ENCODE results near the gene PCDH9.

DNA sequence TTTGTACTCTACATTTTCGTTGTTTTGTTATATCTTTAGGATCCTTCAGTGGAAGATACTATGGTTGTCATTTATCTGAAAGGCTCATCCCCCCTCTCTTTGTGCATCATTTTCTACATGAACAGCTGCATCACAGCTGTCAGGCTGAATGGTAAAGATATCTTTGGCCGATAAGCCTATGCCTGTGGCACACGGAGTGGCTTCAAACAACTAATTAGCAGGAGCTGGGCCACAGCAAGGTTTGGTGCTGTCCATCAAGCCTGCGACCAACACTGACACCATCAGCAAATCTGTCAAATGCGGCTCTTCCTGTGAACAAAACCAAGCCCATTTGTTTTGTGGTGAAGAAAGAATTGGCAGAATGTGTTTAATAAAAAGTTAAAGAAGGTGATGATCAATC lies 334.4 kb downstream of the PCDH9 start:
- TF ChIP-seq POLR2AphosphoS5 (IDR thresholded peaks at IDR 0.05; ENCODE audit: low read depth, low read length) (no peak), SIN3A (IDR thresholded peaks at IDR 0.05; ENCODE audit: borderline replicate concordance, insufficient read depth, low read depth, low read length) (no peak)
- TF ChIP-seq, protein P1, sequence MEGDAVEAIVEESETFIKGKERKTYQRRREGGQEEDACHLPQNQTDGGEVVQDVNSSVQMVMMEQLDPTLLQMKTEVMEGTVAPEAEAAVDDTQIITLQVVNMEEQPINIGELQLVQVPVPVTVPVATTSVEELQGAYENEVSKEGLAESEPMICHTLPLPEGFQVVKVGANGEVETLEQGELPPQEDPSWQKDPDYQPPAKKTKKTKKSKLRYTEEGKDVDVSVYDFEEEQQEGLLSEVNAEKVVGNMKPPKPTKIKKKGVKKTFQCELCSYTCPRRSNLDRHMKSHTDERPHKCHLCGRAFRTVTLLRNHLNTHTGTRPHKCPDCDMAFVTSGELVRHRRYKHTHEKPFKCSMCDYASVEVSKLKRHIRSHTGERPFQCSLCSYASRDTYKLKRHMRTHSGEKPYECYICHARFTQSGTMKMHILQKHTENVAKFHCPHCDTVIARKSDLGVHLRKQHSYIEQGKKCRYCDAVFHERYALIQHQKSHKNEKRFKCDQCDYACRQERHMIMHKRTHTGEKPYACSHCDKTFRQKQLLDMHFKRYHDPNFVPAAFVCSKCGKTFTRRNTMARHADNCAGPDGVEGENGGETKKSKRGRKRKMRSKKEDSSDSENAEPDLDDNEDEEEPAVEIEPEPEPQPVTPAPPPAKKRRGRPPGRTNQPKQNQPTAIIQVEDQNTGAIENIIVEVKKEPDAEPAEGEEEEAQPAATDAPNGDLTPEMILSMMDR (IDR thresholded peaks at IDR 0.05) = no peak
- TF ChIP-seq, protein P2, sequence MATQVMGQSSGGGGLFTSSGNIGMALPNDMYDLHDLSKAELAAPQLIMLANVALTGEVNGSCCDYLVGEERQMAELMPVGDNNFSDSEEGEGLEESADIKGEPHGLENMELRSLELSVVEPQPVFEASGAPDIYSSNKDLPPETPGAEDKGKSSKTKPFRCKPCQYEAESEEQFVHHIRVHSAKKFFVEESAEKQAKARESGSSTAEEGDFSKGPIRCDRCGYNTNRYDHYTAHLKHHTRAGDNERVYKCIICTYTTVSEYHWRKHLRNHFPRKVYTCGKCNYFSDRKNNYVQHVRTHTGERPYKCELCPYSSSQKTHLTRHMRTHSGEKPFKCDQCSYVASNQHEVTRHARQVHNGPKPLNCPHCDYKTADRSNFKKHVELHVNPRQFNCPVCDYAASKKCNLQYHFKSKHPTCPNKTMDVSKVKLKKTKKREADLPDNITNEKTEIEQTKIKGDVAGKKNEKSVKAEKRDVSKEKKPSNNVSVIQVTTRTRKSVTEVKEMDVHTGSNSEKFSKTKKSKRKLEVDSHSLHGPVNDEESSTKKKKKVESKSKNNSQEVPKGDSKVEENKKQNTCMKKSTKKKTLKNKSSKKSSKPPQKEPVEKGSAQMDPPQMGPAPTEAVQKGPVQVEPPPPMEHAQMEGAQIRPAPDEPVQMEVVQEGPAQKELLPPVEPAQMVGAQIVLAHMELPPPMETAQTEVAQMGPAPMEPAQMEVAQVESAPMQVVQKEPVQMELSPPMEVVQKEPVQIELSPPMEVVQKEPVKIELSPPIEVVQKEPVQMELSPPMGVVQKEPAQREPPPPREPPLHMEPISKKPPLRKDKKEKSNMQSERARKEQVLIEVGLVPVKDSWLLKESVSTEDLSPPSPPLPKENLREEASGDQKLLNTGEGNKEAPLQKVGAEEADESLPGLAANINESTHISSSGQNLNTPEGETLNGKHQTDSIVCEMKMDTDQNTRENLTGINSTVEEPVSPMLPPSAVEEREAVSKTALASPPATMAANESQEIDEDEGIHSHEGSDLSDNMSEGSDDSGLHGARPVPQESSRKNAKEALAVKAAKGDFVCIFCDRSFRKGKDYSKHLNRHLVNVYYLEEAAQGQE (IDR thresholded peaks at IDR 0.05; ENCODE audit: insufficient read depth in 1 of 2, low read depth in 2 of 2, low read length in 1 of 2) = no peak
